Transverse colon (tissue), 4 donors: ENCODE measurements around the gene SYDE1. TPM values are rescaled to one million over a fixed set of nuclear protein-coding genes. Genes with fewer than 3 reads are reported as not detected.

Source experiments
- DNase-seq: peaks from one replicate; pipeline ENCODE4 v3.0.0-alpha.2; 2019
- H3K27ac ChIP-seq, 4 donors: fragments of 200-600 bp; sonication (generic); 2 replicates each; pipeline ENCODE4 v1.5.1; 2016 to 2018; ENCODE audit warnings: inconsistent platforms in 4 of 4
- H3K27me3 ChIP-seq: fragments of 200-600 bp; sonication (generic); 2 replicates; pipeline ENCODE4 v1.5.1; 2017; ENCODE audit warnings: inconsistent platforms
- H3K36me3 ChIP-seq, 4 donors: fragments of 200-600 bp; sonication (generic); 2 replicates each; pipeline ENCODE4 v1.5.1; 2017 to 2019; ENCODE audit warnings: inconsistent platforms in 4 of 4
- H3K4me1 ChIP-seq, 4 donors: fragments of 200-600 bp; sonication (generic); 2 replicates each; pipeline ENCODE4 v1.5.1; 2017 to 2020; ENCODE audit warnings: inconsistent platforms in 4 of 4
- H3K4me3 ChIP-seq, 4 donors: fragments of 200-600 bp; sonication (generic); 1 replicate in 1 of 4; 2 replicates in 3 of 4; pipeline versions ENCODE4 v1.5.1 to v1.6.1; 2017 to 2019; ENCODE audit warnings: inconsistent platforms in 4 of 4
- H3K9me3 ChIP-seq, 2 donors: fragments of 200-600 bp; sonication (generic); 2 replicates each; pipeline ENCODE4 v1.5.1; 2017 to 2019; ENCODE audit warnings: inconsistent platforms in 2 of 2
- CTCF ChIP-seq, 5 experiments: fragments of 200-600 bp in 3 of 5; fragments of 450-650 bp in 2 of 5; sonication (generic) in 3 of 5; IDR thresholded peaks; 1 replicate in 2 of 5; 2 replicates in 3 of 5; pipeline ENCODE4 v1.5.1; 2016 to 2017; ENCODE audit warnings: antibody characterized with exemption in 5 of 5, inconsistent platforms in 3 of 5, mild to moderate bottlenecking in 2 of 5, moderate library complexity in 1 of 5
- EP300 ChIP-seq: sonication (generic); formaldehyde crosslinking; IDR thresholded peaks from one replicate; pipeline ENCODE4 v1.6.1; 2017; ENCODE audit warnings: antibody characterized with exemption, low read depth
- POLR2A ChIP-seq: fragments of 450-650 bp; IDR thresholded peaks from one replicate; pipeline ENCODE4 v1.6.1; 2016; ENCODE audit warnings: antibody characterized with exemption, mild to moderate bottlenecking, moderate library complexity
- POLR2AphosphoS5 ChIP-seq, 3 donors: sonication (generic); formaldehyde crosslinking; IDR thresholded peaks; one replicate each; pipeline ENCODE4 v1.6.1; 2016; ENCODE audit warnings: antibody characterized with exemption in 3 of 3
- WGBS, 2 donors: methylation state at CpG; one replicate each; pipeline ENCODE4 v1.1.5; 2018; ENCODE audit warnings: low coverage in 1 of 2; 5-methylcytosine and 5-hydroxymethylcytosine counted together
- in situ Hi-C, 4 donors: fragments of 200-750 bp; cut with MboI; loops; one replicate each; pipeline versions ENCODE4 v1.15.0 to v1.15.1; 2017; ENCODE audit warnings: low sequenced_read_pairs in 3 of 4, low pct_ligation_motif_present in 1 of 4, low pct_unique_long_range_greater_than_20kb in 1 of 4
- intact Hi-C: fragments of 100-400 bp; cut with DNase I; formaldehyde crosslinking; loops from one replicate; pipeline ENCODE4 v1.15.1; 2023; ENCODE audit warnings: low total_unique reads
- total RNA-seq, 4 donors: library from RNA; depleted of rRNA; stranded (reverse); fragments of >200 nt; gene quantifications; one replicate each; pipeline ENCODE4 v1.1.0, GENCODE V29; 2016

Gene SYDE1
- total RNA-seq, 4 donors from 2014 or later, result 6.7 to 20.9 (median 12.3) TPM

- Histone ChIP-seq H3K36me3 (peaks cover 0 to 11% (median 4%) of the 10 kb centered on the region in 4 donors), H3K27ac (peak overlapping the region; percentile 91 to 96 (median 92)), H3K4me1 (peaks cover 12 to 31% (median 19%) of the 10 kb centered on the region in 4 donors), H3K4me3 (peak overlapping the region in 3 of 4 donors; percentile 57 to 69 (median 68)), H3K27me3 (no peaks in the 10 kb centered on the region), H3K9me3 (no peaks in the 10 kb centered on the region)
- DNase-seq, result no peak
- TF ChIP-seq CTCF (IDR thresholded peaks at IDR 0.05), result no peak
- TF ChIP-seq POLR2AphosphoS5 (IDR thresholded peaks at IDR 0.05), result no peak
- no peak for TF ChIP-seq EP300
- TF ChIP-seq POLR2A, result no peak
- intact Hi-C loops, result no loop called here
- in situ Hi-C loops, result no loop called here
- 66 to 77% methylated on average over 2 of the region's 2 CpGs for WGBS, 2 donors
Measured at GRCh38 chr19:15126131-15126910, 19.1 kb downstream of the SYDE1 start.

GRCh38 chr19:15128162-15128770 lies 21.1 kb downstream of the SYDE1 start:
- peaks cover 12 to 30% (median 18%) of the 10 kb centered on the region in 4 donors for H3K4me1 ChIP-seq
- H3K27ac ChIP-seq, result peak overlapping the region in 2 of 4 donors; percentile 10 to 38
- H3K9me3 ChIP-seq, result no peaks in the 10 kb centered on the region
- intact Hi-C loops, result no loop called here
- 45 to 58% methylated on average over 2 to 6 of the region's 6 CpGs for WGBS, 2 donors
- H3K36me3 ChIP-seq, result no peaks in the 10 kb centered on the region
- no peaks in the 10 kb centered on the region for H3K27me3 ChIP-seq
- no peak for TF ChIP-seq EP300
- no peak for TF ChIP-seq POLR2A
- no peak for TF ChIP-seq CTCF (IDR thresholded peaks at IDR 0.05)
- no peak for TF ChIP-seq POLR2AphosphoS5 (IDR thresholded peaks at IDR 0.05)
- in situ Hi-C loops, result no loop called here
- no peak overlapping the region for H3K4me3 ChIP-seq
- no peak for DNase-seq

- Histone ChIP-seq H3K36me3 (no peaks in the 10 kb centered on the region), H3K4me1 (peaks cover 3 to 18% (median 4%) of the 10 kb centered on the region in 4 donors), H3K9me3 (no peaks in the 10 kb centered on the region), H3K27ac (no peak overlapping the region), H3K27me3 (no peaks in the 10 kb centered on the region), H3K4me3 (no peak overlapping the region)
- TF ChIP-seq POLR2AphosphoS5 (IDR thresholded peaks at IDR 0.05), result no peak
- no peak for TF ChIP-seq CTCF (IDR thresholded peaks at IDR 0.05)
- TF ChIP-seq EP300, result no peak
- no peak for TF ChIP-seq POLR2A
- 50 to 54% methylated on average over 7 to 16 of the region's 16 CpGs for WGBS, 2 donors
- in situ Hi-C loops, result no loop called here
- no peak for DNase-seq
- intact Hi-C loops, result no loop called here
Measured at GRCh38 chr19:15129856-15130585, 22.8 kb downstream of the SYDE1 start.
